Duodenal mucosa (tissue), 2 donors: ENCODE data around the gene CAMKMT.

ENCODE experiments used
- H3K27ac ChIP-seq: one replicate; pipeline ENCODE4 v1.7.0; 2013; ENCODE audit warnings: low read depth, low read length
- H3K27me3 ChIP-seq, 2 donors: one replicate each; pipeline ENCODE4 v1.7.0; 2013; ENCODE audit warnings: low read length in 2 of 2, control low read depth in 1 of 2; ENCODE audit not compliant: insufficient read depth in 2 of 2, control insufficient read depth in 1 of 2
- H3K36me3 ChIP-seq, 2 donors: one replicate each; pipeline ENCODE4 v1.7.0; 2013; ENCODE audit warnings: low read length in 2 of 2, control low read depth in 1 of 2; ENCODE audit not compliant: insufficient read depth in 2 of 2, control insufficient read depth in 1 of 2
- H3K4me1 ChIP-seq, 2 donors: one replicate each; pipeline ENCODE4 v1.7.0; 2013; ENCODE audit warnings: low read length in 2 of 2, control low read depth in 1 of 2; ENCODE audit not compliant: insufficient read depth in 2 of 2, control insufficient read depth in 1 of 2
- H3K4me3 ChIP-seq, 2 donors: one replicate each; pipeline ENCODE4 v1.7.0; 2013; ENCODE audit warnings: low read length in 2 of 2, low read depth in 1 of 2
- H3K9ac ChIP-seq, 2 donors: one replicate each; pipeline ENCODE4 v1.7.0; 2013; ENCODE audit warnings: low read length in 2 of 2, low read depth in 1 of 2
- H3K9me3 ChIP-seq, 2 donors: one replicate each; pipeline ENCODE4 v1.7.0; 2013; ENCODE audit warnings: low read length in 2 of 2, control low read depth in 1 of 2; ENCODE audit not compliant: control insufficient read depth in 1 of 2

The CAMKMT gene

DNA sequence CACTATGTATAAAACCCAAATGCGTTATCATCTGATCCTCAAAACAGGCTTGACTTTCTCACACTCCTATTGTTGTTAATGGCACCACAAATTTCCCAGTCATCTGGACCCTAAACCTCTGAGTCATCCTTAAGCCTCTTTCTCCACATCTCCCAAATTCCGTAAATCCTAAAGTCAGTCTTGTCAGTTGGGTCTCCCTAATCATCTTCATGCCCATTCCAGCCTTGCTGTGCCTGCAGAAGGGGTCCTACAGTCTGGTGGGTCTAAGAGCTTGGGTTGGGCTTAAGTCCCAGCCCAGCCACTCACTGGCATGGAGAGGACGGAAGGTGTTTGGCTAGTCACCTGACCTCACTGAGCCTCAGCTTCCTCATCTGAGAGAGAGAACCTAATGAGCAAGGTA lies 314.6 kb downstream of the CAMKMT start:
- no peaks in the 10 kb centered on the region for H3K4me1 ChIP-seq
- H3K4me3 ChIP-seq, result no peak overlapping the region
- no peaks in the 10 kb centered on the region for H3K27me3 ChIP-seq
- H3K36me3 ChIP-seq, result no peaks in the 10 kb centered on the region
- no peaks in the 10 kb centered on the region for H3K9me3 ChIP-seq
- H3K27ac ChIP-seq, result no peak overlapping the region
- H3K9ac ChIP-seq, result no peak overlapping the region

DNA sequence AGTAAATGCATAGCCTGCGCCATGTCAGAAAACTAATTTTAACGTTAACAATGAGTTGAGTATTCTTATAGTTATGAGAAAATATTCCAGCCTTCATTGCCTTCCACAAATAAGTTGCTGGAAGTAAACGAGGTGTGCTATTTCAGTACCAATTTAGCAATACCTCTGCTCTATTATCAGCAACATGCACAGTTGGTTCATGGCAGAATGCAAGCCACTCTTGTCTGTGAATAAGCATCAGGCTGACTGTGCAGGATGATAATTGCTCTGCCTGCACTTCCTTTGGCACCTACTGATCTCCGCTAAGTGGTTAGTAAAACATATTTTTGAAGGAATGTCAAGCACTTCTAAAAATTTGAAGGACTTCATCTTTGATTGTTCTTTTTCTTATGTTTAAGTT lies 317.8 kb downstream of the CAMKMT start:
- H3K9ac ChIP-seq, result no peak overlapping the region
- no peak overlapping the region for H3K27ac ChIP-seq
- H3K4me3 ChIP-seq, result no peak overlapping the region
- no peaks in the 10 kb centered on the region for H3K36me3 ChIP-seq
- no peaks in the 10 kb centered on the region for H3K9me3 ChIP-seq
- H3K4me1 ChIP-seq, result no peaks in the 10 kb centered on the region
- no peaks in the 10 kb centered on the region for H3K27me3 ChIP-seq

DNA sequence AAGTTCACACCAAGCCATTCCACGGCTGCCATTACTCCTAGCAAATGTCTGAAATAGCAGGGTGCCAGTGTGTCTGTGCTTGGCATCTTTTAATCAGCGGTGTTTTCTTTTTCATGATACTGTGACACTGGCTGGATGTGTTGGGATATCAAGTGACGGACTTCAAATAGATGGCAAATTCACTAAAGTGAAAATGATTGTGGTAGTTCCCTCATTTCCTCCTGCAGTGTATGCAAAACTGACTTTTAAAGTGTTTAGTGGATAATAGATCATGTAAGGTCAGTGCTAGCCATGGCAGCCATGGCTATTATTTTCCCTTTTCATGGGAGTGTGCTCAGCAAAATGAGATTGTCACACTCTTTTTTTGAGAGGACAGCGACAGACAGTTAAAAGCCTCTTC lies 318.2 kb downstream of the CAMKMT start:
- Histone ChIP-seq H3K9me3 (no peaks in the 10 kb centered on the region), H3K27ac (no peak overlapping the region), H3K27me3 (no peaks in the 10 kb centered on the region), H3K9ac (no peak overlapping the region), H3K4me1 (no peaks in the 10 kb centered on the region), H3K36me3 (no peaks in the 10 kb centered on the region), H3K4me3 (no peak overlapping the region)

DNA sequence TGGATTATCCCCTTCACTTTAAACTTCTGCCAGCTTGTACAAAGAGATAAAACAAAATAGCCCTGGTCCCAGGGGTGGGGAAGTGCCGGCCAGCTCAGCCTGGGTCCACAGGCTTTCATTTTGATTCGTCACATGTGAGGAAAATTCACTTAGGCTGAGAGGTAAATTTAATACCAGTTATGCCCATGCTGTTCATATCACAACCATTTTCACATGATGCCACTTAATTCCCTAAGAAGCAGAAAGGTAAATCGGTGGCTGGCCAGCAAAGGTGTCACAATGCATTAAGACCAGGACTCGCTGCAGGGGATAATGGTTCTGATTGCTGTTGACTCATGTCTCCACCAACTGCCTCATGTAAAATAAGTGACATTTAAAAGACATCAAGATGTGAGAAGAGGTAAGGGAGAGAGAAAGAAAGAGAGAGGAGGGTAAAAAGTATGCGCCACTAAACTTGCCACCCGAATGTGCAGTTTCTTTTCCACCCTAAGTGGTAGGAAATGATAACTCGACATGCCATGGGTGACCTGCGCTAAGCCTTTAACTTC lies 318.8 kb downstream of the CAMKMT start:
- H3K27ac ChIP-seq, result no peak overlapping the region
- H3K36me3 ChIP-seq, result no peaks in the 10 kb centered on the region

DNA sequence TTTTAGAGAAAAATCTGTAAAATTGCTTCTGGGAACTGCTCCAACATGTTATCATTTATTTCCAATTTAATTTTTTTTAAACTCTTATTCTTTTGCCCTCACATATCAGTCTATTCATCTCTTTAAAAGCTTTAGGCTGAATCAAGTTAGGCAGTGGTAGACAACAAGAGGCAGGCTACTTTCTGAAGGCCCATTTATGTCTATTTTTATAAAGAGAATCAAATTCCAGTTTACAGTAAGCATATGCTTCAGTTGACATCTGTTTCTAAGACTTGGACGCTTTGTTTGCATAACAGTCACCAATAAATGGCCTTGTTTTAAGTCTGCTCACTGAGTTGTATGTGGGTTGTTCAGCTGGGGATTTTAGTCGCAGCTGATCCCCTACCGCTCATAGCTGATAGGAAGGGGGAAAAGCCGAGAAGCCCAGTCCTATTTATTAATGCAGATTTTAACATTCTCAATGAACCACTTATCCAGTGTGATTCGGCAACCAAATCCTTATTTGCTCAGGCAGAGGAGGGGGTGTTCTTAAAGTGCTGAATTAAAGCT lies 319.3 kb downstream of the CAMKMT start:
- H3K4me3 ChIP-seq, result no peak overlapping the region
- no peaks in the 10 kb centered on the region for H3K27me3 ChIP-seq
- H3K9me3 ChIP-seq, result no peaks in the 10 kb centered on the region
- H3K4me1 ChIP-seq, result no peaks in the 10 kb centered on the region
- no peak overlapping the region for H3K9ac ChIP-seq
- no peak overlapping the region for H3K27ac ChIP-seq
- H3K36me3 ChIP-seq, result no peaks in the 10 kb centered on the region

More for the DNA sequence above, 318.8 kb downstream of the CAMKMT start:
- H3K9ac ChIP-seq, result no peak overlapping the region
- no peaks in the 10 kb centered on the region for H3K27me3 ChIP-seq
- H3K4me3 ChIP-seq, result no peak overlapping the region
- H3K9me3 ChIP-seq, result no peaks in the 10 kb centered on the region
- no peaks in the 10 kb centered on the region for H3K4me1 ChIP-seq

DNA sequence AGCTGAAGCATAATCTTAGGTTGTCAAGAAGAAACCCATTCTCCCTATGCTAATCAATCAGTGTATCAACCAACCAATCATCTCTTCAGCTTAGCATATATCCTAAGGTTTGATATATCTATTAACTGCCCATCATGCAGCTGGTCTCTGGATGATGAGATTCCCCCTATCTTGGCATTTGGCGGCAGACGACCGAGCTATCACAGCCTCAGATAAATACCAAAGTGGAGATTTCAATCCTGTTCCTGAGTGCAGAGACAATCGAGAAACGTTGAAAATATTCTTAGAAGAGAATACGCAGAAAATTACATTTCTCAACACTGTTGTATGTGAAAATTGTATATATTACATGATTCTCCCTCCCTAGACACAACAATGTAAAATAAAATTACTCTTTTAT lies 320.7 kb downstream of the CAMKMT start:
- H3K27ac ChIP-seq, result no peak overlapping the region
- H3K4me3 ChIP-seq, result no peak overlapping the region
- no peaks in the 10 kb centered on the region for H3K27me3 ChIP-seq
- no peak overlapping the region for H3K9ac ChIP-seq
- H3K36me3 ChIP-seq, result no peaks in the 10 kb centered on the region
- no peaks in the 10 kb centered on the region for H3K4me1 ChIP-seq
- no peaks in the 10 kb centered on the region for H3K9me3 ChIP-seq

DNA sequence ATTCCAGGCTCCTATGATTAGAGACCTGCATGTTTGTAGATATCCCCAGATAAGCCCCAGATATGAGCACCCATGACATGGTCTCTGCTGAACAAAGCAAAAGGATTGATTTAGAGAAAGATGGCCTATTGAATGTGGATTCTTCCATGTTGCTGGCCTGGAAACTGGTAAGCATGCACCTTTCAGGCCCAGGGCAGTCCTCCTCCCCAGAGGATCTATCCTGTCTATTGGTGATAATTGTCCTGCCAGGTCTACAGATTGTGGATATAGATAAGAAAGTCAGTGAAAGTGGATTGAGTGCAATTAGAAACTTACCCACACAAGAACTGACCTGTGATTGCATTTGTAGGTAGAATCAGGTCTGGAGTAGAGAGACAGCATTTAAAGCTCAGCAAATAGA lies 322.8 kb downstream of the CAMKMT start:
- Histone ChIP-seq H3K9ac (no peak overlapping the region), H3K27ac (no peak overlapping the region), H3K27me3 (no peaks in the 10 kb centered on the region)

DNA sequence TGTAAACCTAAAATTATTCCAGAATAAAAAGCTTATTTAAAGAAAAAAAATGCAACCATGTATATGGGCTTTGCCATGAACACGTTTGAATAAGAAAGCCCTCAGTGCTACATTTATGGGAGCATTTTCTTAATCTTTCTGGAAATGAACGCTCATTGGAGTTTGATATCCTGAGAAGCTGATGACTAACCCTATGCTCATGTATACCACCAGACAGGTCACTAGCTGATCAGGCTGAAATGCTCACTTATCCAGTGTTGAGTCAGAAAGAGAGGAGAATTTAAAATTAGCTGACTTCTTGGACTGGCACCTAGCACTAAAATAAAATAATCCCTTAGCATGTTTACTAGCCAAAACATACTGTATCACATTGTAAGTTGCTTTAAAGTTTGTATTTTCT lies 324.8 kb downstream of the CAMKMT start:
- Histone ChIP-seq H3K9me3 (no peaks in the 10 kb centered on the region), H3K27me3 (no peaks in the 10 kb centered on the region), H3K9ac (no peak overlapping the region), H3K4me1 (no peaks in the 10 kb centered on the region), H3K4me3 (no peak overlapping the region), H3K36me3 (no peaks in the 10 kb centered on the region), H3K27ac (no peak overlapping the region)

More for the DNA sequence above, 322.8 kb downstream of the CAMKMT start:
- no peaks in the 10 kb centered on the region for H3K9me3 ChIP-seq
- H3K36me3 ChIP-seq, result no peaks in the 10 kb centered on the region
- no peak overlapping the region for H3K4me3 ChIP-seq
- no peaks in the 10 kb centered on the region for H3K4me1 ChIP-seq

DNA sequence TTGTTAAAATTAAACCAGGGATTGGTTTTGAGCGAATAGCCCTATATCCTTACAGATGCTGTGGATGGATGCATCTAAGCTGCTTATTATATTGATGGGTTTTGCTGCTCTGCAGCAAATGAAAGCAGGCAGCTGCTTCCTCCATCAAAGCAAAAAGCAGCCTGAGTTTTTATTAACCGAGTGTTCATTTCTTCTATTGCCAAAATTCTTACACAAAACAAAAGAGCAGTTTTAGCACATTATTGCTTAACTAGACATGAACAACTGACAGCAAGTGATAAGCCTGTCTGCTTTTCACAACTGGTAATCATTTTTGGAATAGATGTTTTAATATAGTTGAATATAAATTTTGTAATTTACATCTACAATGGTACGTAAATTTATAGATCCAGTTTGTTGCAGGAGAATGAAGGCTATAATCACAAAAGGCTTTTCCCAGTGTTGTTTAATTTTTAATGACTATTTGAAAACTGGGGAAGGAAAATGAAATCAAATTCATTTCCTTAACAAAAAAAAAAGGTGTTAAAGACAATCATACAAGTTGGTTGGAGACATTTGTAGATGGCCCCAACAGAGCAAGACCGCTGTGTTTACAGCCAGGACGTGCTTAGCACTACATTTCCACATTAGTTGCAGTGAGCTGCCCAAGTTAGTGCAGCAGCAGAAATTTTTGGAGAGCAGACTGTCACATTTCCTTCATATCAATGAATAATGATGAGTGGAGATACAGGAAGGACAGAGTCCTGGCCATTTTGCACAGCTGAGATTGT lies 326.1 kb downstream of the CAMKMT start:
- H3K27ac ChIP-seq, result no peak overlapping the region
- H3K9me3 ChIP-seq, result no peaks in the 10 kb centered on the region
- no peaks in the 10 kb centered on the region for H3K27me3 ChIP-seq
- H3K9ac ChIP-seq, result no peak overlapping the region
- H3K4me1 ChIP-seq, result no peaks in the 10 kb centered on the region
- no peaks in the 10 kb centered on the region for H3K36me3 ChIP-seq
- no peak overlapping the region for H3K4me3 ChIP-seq

DNA sequence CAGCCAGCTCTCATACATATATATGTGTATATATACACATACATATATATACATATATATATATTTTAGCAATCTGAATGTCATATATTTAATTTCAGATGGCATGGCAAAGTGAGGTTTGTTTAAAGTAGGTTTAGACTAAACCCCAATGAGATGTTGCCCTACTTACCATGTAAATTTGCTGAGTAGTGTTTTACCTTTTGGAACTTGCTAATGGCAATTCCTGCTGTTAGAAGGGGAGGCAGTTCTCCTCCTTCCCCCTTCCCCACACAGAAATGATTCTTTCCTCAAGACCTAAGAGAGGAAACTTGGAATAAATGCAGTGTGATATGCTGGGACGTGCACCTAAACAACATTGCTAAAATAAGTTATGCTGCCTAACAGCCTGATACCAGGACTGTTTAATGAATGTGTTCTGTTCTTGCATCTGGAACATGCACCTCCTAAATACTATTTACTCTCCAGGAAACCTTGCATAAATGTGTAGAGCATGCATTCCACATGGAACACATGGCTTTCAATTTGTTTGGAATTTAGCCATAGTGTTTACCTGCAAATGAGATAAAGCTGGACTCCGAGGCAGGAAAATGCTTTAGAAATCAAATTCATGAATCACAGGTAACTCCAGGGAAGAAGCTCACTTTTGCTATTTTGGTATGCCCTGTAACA lies 326.8 kb downstream of the CAMKMT start:
- H3K9me3 ChIP-seq, result no peaks in the 10 kb centered on the region
- H3K9ac ChIP-seq, result no peak overlapping the region
- no peaks in the 10 kb centered on the region for H3K36me3 ChIP-seq
- no peaks in the 10 kb centered on the region for H3K4me1 ChIP-seq
- no peak overlapping the region for H3K4me3 ChIP-seq
- H3K27me3 ChIP-seq, result no peaks in the 10 kb centered on the region
- H3K27ac ChIP-seq, result no peak overlapping the region
